ENCODE results near the gene TMEM120A.
"Not testable (repeated sequence)": the region's sequence is repeated elsewhere in the genome, so short reads cannot be mapped to it uniquely, and the experiment has no call there.

TMEM120A gene

DNA sequence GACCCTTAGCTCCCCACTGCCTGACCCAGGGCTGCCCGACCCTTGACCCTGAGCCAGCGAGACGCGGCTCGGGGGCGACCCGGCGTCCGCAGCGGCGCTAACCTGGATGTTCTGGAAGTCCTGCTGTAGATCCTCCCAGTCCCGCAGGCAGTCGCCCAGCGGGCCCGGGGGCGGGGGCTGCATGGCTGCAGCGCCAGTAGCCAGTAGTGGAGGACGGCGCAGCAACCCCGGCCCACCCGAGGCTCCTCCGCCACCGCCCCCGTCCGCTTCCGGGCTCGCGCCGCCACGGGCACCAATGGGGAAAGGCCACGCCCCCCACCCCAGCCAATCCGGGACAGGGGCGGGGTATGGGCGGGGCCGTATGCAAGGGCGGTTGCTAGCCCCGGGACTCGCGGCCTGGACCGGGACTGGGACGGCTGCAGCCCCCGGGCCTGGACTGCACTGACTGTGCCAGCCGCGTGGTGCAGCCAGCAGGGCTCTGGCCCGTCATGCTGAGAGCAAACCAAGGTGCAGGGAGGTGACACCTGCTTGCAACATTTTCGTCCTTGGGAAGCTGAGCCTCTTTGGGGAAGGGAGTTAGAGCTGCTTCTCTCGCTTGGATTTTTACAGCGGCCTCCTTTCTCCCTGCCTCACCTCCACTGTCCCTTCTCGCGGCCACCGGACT, at the start of gene TMEM120A:
Gene TMEM120A (minus strand): TSS at position 208 of the 664 bp plus-strand sequence. CDS start 25 bp downstream, at position 183.
- peak; percentile 98 for DNase-seq

DNA sequence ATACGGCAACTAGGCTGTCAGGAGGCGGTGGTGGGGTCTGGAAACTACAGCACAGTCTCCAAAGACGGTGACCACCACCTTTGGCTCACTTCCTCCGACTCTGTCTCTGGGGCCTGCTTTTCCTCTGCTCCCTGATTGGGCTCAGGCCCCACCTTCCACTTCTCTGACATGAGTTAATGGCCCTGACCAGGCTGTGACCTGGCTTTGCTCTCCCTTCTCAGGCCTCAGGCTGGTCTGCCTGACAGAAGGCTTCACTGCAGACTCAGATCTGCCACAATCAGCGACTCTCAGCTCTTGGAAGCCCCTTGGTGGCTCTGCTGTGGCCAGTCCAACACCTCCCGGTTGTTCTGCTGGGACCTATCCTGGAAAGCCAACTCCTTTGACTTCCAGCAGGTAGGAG, 45.7 kb upstream of the TMEM120A start:
- no peak for DNase-seq

DNA sequence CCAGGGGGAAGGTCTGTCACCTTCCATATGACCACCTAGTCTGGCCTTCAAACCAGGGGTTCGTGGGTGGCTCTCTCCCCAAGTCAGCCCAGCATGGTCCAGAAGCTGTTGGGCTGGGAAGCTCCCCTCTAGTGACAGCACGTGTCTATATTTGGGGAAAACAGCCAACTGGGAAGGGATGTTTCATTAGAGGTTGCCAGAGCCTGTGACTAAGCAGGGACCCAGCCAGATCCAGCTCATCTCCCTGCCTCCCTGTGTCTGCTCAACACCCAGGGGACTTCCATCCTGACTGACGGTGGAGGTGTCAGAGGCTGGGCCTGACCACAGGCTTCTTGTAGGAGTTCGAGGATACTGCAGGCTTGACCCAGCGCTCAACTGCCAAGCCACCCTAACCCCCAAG, 42.9 kb upstream of the TMEM120A start:
- no peak for DNase-seq

DNA sequence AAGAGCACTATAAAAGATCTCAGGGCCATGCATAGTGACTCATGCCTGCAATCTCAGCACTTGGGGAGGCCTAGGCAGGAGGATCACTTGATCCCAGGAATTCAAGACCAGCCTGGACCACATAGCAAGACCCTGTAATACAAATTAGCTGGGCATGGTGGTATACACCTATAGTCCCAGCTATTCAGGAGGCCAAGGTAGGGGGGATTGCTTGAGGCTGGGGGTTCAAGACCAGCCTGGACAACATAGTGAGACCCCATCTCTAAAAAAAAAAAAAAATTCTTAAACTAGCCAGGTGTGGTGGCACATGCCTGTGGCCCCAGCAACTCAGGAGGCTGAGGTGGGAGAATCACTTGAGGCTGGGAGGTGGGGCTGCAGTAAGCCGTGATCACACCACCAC, 37.6 kb upstream of the TMEM120A start:
- DNase-seq, result no peak

DNA sequence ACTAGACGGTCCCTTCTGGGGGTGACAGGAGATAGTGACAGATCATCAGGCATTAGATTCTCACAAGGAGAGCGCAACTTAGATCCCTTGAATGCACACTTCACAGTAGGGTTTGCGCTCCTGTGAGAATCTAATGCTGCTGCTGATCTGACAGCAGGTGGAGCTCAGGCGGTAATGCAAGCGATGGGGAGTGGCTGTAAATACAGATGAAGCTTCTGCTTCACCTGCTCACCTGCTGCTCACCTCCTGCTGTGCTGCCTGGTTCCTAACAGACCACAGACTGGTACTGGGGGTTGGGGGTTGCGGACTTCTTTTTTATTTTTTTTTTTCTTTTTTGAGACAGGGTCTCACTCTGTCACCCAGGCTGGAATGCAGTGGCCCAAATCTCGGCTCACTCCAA, 35.3 kb upstream of the TMEM120A start:
- DNase-seq, result peak; percentile 80

DNA sequence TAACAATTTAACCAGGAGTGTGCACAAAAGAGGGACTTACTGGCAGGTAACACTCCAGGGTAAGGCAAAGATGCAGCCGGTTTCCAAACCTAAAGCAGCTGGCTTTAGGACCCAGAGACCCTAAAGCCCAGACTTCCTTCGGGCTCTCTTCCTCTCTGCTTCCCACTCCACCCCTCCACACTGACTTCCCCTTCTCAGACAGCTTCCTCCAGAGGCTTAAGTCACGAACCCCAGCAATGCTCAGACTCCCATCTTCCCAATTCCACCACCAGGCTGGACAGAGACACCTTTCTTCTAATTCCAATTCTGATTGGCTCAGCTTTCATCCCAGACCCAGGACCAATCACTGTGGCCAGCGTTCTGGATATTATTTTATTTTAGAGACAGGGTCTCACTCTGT, 28.6 kb upstream of the TMEM120A start:
- DNase-seq, result no peak

DNA sequence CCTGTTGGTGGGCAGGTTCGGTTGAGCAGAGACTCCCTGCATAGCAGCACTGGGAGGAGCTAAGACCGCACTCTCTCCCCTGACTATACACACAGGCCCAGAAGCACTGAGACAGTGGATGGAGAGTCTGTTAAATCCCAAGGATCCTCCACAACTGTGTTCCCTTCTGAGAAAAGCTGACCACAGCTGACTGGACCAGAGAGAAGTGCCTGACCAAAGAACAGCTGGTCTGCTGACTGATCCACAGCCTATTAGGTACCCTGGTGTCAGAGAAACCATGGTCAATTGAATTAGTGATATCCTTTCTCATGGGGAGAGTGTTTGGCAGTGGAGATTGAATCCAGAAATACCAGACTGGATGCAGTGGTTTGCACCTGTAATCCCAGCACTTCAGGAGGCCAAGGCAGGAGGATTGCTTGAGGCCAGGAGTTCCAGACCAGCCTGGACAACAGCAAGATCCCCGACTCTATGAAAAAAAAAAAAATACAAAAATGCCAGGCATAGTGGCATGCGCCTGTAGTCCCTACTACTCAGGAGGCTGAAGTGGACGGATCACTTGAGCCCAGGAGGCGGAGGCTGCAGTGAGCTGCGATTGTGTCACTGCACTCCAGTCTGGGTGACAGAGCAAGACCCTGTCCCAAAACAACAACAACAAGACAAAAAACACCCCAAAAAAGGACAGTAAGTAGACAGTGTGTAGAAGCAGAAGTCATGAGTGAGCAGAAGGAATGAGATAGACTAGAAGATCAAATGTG, 27.8 kb upstream of the TMEM120A start:
- DNase-seq, result no peak

DNA sequence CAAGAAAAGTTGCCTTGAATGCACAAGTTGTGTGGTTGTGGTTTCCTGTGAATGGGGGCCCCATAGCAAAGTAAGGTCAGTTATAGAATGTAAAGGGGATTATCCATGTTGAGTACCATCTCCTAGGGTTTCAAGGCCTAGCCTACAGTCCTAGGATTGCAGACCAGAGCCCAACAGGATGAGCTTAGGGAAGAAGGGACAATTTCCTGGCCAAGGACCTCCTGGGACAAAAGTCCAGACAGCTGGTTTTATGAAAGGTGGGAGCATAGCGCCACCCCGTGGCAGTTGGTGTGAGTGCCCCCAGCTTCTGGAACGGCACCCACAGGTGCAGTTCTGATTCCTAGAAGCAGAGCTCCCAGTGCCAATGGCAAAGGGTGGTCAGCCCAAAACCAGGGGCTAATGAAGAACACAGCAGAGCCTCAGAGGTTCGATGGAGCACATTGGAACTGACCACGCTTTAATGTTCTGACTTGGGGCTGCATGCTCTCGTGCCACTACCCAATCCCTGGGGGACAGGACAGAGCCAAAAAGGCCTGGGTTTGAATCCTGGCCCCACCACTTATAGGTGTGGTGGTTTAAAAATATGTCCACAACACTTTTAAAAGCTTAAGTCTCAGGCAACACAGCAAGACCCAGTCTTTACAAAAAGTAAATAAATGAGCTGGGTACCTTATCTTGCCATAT, 25.8 kb upstream of the TMEM120A start:
- peak; percentile 86 for DNase-seq

DNA sequence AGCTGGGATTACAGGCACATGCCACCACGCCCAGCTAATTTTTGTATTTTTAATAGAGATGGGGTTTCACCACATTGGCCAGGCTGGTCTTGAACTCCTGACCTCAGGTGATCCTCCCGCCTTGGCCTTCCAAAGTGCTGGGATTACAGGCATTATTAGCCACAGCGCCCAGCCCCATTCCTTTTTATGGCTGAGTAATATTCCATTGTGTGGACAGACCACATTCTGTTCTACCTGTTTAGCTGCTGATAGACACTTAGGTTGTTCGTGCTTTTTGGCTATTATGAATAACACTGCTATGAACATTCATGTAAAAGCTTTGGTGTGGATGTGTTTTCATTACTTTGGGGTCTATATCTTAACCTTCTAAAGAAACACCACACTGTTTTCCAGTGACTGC, 24.1 kb upstream of the TMEM120A start:
- DNase-seq, result not testable (repeated sequence)

DNA sequence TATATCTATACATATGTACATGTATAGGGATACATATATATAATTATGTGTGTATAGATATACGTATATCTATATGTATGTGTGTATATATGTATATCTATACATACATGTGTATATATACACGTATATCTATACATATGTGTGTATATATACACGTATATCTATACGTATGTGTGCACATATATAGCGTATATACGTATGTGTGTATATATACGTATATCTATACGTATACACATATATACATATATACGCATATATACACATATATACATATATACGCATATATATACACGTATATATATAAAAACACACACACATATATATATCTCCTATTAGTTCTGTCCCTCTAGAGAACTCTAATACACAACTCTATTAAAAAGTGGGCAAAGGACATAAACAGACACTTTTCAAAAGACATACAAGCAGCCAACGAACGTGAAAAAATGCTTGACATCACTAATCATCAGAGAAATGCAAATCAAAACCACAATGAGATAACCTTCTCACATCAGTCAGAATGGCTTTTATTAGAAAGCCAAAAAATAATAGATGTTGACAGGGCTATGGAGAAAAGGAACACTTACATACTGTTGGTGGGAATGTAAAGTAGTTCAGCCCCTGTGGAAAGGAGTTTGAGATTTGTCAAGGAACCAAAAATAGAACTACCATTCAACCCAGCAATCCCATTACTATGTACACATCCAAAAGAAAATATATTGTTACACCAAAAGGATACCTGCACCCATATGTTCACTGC, 22.0 kb upstream of the TMEM120A start:
- no peak for DNase-seq

DNA sequence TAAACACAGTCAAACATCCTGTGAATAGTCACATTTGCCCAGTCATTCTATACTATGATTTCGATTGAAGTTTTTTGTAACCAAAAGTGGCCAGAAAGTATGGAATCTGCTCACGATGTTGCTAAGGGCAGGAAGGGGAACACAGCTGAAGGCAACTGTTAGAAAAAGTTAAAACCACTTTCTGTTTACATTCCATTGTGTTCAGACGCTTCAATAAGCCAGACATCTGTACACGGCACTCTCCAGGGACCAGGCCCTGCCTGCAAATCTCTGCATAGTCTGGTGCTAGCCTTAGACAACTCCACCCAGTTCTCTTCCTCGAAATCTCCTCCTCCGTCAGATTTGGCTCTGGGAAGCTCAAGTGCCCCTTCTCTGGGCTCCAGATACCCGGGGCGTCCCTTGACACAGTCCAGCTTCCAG, 17.1 kb upstream of the TMEM120A start:
- no peak for DNase-seq

DNA sequence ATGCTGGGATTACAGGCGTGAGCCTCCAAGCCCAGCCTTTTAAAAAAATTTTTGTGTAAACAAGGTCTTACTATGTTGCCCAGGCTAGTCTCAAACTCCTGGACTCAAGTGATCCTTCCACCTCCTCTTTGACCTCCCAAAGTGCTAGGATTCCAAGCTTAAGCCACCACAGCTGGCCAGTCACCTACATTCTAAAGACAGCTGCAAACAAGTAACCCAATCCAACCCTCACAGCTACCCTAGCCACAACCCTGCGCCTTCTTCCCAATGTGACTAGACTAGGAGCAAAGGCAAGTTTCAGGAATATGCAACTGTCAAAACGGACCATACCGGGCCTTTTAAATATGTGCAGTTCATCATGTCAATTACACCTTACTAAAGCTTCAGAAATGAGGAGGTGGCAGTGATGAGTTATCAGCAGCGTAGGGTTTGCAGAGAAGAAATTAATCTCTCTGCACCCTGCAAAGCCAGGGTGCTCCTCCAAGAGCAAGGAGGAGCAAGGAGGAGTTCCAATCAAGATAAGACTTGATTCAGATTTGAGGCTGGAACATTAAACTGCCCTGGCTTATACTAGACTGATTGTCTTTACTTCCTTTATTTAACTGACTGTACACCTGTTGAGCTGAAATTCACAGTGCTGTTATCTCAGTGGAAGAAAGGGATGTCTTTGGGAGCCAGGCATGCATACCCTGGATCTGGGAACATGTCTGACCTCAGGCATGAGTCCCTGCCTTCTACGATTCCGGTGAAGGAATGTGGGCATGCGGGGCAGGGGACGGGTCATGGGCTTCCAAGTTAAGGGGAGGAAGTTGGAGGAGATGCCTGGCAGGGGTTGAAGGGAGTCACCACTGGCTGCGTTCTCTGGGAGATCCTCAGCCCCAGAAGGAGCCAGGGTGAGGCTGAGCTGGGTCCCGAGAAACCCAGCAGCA, 15.5 kb upstream of the TMEM120A start:
- DNase-seq, result no peak

DNA sequence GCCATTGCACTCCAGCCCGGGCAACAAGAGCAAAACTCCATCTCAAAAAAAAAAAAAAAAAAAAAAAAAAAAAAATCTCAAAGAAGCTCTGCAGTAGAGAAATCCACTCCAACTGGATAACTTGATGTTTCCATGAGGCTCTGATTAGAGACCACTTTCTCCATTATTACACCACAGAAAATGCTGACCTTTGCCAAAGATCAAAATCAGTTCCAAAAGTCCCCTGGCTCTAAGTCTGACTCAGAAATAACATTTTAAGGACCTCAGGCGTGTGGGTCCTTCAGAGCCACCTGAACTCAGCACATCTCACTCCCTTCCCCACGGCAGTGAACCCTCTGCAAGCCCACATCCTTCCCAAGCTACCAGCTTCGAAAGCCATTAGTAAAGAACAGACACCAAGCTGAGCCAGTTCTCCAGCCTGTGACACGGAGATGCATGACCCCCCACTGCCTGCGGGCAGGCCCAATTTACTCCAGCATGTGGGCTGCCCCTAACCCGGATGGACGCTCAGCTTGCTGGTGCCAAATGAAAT, 13.8 kb upstream of the TMEM120A start:
- DNase-seq, result no peak

DNA sequence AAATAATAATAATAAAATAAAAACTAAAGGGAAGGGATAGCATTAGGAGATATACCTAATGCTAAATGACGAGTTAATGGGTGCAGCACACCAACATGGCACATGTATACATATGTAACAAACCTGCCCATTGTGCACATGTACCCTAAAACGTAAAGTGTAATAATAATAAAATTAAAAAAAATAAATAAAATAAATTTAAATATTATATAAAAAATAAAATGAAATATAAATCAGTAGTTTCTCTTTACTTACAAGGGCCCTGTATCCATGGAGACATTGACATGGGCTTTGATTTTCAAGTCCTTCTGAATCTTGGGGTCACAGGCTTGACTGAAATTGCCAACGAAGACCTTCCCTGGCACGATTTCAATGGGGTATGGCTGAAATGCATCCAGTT, 10.6 kb upstream of the TMEM120A start:
- DNase-seq, result not testable (repeated sequence)

DNA sequence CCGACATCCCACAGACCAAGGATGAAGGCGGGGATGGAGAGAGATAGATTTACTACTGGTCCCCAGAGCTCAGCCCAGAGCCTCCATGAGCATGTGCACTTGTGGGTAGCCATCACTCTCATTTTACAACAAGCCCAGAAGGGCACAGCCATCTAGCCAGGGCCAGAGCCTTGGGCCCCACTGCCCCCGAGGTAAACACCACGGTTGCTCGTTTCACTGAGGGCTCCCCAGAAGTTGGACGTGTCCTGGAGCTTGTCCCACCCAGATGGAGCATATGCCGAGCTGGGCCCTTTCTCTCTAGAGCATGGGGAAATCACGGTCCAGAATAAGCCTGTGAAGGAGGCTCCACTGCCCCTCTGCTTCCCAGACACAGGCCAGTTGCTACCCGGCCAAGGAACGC, 9.0 kb upstream of the TMEM120A start:
- no peak for DNase-seq

DNA sequence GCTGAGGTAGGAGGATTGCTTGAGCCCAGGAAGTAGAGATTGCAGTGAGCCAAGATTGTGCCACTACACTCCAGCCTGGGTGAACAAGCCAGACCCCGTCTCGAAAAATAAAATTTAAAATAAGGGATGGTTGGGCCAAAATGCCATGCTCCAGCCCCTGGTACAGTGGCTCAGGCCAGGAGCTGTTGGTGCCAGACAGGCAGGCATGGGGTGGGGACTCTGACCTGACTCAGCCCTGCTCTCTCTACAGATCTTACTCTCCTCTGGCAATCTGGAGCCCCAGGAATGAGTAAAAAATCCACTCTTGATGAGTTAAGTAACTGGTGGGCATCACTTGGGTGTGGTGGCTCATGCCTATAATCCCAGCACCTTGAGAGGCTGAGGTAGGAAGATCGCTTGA, 8.4 kb upstream of the TMEM120A start:
- no peak for DNase-seq

DNA sequence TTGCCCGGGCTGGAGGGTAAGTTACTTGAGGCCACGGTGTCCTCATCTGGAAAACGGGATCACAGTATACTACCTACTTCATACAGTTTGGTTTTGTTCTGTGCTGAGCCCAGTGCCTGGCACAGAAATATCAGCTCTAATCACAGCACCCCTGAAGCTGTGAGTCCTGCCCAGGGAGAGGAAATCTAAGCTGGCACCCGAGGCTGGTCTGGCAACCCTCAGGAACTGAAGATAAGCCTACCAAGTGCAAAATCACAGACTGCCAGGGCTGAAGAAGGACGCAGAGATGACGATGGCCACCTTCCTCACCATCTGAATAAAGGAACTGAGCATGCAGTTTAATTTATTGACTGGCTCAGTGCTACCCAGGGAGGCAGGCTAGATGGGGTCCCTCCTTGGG, 7.7 kb upstream of the TMEM120A start:
- no peak for DNase-seq

DNA sequence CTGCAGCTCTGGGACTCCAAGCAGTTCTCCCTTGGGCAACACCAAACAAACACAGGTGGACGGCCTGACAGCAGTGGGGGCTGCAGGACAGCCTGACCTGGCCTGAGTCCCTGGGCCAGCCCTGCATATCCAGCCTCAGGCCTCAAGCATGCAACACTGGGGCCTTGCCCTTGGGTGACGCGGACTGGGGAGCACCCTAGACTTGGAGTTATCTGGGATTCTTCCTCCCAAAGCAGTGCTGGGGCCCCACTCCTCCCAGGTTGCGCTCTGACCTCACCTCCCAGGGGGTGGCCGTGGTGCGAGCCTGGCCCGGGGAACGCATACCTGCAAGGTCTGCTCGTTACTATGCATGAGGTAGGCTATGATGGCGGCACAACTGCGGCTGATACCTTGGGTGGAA, 6.2 kb upstream of the TMEM120A start:
- DNase-seq, result no peak

DNA sequence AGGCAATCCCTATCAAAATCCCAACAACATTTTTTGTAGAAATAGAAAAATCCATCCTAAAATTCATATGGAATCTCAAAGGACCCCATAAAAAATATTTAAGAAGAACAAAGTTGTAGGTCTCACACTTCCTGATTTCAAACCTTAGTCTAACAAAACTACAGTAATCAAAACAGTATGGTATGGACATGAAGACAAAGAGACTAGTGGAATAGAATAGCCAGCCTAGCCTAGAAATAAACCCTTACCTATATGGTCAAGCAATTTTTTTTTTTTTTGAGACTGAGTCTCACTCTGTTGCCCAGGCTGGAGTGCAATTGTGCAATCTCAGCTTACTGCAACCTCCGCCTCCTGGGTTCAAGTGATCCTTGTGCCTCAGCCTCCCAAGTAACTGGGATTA, 3.6 kb upstream of the TMEM120A start:
- no peak for DNase-seq

DNA sequence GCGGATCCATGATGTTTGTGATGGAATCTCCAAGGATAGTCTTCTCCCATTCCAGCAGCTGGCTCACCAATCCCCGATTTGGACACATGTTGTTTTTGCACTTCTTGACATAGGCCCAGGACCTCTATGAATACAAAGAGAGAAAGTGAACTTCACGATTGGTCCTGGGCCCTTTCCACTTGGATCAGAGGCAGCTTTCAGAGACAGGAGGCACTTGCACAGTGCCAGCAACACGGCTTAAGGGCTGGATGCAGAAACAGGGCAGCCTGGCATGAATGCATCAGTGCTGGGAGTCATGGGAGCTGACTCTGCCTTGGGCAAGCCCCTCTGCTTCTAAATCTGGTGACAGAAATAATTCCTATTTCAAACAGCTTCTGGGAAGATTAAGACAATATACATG, 2.1 kb upstream of the TMEM120A start:
- no peak for DNase-seq

DNA sequence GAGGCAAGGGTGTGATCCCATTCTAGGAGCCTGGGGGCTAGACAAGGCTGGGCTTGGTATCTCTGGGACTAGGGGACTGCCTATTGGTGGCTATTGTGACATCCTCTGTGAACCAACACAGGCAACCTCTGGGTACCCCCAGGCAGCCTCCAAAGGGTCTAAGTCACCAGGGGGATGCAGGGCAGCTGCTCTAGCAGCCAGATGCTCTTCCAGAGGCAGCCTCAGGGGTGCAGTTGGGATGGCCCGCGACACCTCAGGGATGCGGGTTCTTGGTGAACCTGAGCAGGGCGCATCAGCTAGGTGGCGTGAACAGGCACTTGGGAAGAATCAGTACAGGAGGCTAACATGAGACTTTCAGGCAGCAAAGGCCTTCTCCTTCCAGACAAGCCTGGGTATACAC, 1.6 kb upstream of the TMEM120A start:
- DNase-seq, result no peak

DNA sequence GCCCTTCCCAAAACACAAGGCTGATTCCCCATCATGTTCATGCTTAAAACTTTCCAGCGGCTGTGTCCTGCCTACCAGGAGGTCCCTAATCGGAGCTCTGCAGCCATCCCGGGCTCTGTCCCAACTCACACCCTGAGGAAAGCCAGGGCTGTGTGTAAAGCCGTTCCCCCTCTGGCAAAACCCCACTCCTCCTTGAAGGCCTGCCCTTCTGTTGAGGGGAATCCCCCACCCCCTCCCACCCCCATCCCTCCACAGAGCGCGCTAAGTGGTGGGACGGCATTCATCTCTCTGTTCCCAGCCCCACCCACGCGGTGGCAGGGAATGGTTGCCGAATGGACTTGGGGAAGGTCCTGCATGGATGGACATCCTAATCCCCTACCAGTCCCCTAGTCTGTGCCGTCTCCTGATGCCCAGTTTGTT, 667 bp upstream of the TMEM120A start:
- no peak for DNase-seq

All from DMS53 (cell line).